Glutamatergic neuron (in vitro differentiated cells): ENCODE data around the gene PGLYRP3. TPM values are rescaled to one million over a fixed set of nuclear protein-coding genes. Genes with fewer than 3 reads are reported as not detected.

Experiments used
- DNase-seq: peaks from one replicate; pipeline ENCODE4 v3.0.0; 2022
- H3K27ac Mint-ChIP-seq: one replicate; pipeline ENCODE4 v1.8.0; 2020; ENCODE audit warnings: mild to moderate bottlenecking, mixed read lengths, inconsistent platforms; ENCODE audit not compliant: unreplicated experiment
- H3K27me3 Mint-ChIP-seq: one replicate; pipeline ENCODE4 v1.8.0; 2020; ENCODE audit warnings: mild to moderate bottlenecking, moderate library complexity, mixed read lengths, inconsistent platforms; ENCODE audit not compliant: unreplicated experiment
- H3K36me3 Mint-ChIP-seq: one replicate; pipeline ENCODE4 v1.8.0; 2020; ENCODE audit warnings: mild to moderate bottlenecking, mixed read lengths, inconsistent platforms; ENCODE audit not compliant: unreplicated experiment
- H3K4me1 Mint-ChIP-seq: one replicate; pipeline ENCODE4 v1.8.0; 2020; ENCODE audit warnings: mild to moderate bottlenecking, low read depth, mixed read lengths, inconsistent platforms; ENCODE audit not compliant: unreplicated experiment
- H3K4me3 Mint-ChIP-seq: one replicate; pipeline ENCODE4 v1.8.0; 2020; ENCODE audit warnings: mild to moderate bottlenecking, mixed read lengths, inconsistent platforms; ENCODE audit not compliant: unreplicated experiment
- H3K9me3 Mint-ChIP-seq: one replicate; pipeline ENCODE4 v1.8.0; 2020; ENCODE audit warnings: mild to moderate bottlenecking, moderate library complexity, mixed read lengths, inconsistent platforms; ENCODE audit not compliant: unreplicated experiment
- total RNA-seq: library from RNA; stranded (reverse); fragmentation: NEBNext Ultra II Directional; extraction: Animal tissue kit (Norgen Biotek cat#: 25700); gene quantifications from one replicate; pipeline ENCODE4 v1.2.1, GENCODE V29; 2021; ENCODE audit not compliant: unreplicated experiment
- TF ChIP-seq, protein P1 (sequence below): fragments of 200-600 bp; sonication (generic); IDR thresholded peaks from one replicate; pipeline ENCODE4 v1.5.0; 2021; ENCODE audit not compliant: partially characterized antibody, unreplicated experiment

PGLYRP3 gene
- total RNA-seq, 1 donor from 2014 or later = not detected

DNA sequence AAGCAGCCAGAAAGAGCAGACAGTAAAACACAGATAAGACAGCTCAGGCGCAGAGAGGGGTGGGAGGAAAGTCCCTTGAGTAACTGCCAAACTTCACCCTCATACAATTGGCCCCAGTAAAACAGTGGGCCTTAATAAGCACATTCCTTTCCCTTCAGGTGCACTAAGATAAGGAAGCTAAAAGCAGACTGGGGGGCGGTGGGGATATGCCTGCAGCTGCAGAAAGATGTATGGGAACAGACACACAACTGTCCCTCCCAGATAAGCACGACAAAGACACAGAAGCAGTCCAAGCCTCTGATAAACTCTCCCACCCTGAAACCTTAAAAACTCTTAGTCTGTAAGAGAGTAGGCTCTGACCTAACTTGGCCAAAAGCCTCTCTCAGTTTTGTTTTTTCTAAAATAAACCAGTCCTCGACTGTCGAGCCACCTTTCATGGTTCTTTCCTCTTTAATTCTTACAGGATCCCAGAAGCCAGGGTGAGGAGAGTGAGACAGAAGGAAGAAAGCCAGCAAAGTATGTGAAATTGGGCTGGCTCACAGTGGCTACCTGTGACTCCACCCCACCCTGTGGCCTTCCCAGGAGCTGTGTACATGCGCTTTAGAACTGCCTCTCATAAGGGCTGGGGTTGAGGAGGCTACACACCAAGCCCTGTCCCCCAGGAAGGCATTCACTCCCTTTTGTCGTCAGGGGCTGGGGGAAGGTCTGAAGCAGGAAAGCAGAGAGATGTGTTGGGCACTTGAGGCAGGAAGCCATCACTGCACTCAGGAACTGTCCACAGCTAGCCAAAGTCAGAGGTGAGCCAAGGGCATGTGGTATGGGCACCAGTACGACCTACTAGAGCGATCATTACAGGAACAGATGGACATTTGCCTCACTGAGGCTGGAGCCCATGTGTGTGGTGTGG lies 31.3 kb upstream of the PGLYRP3 start:
- Mint-ChIP-seq H3K27ac (no peak overlapping the region), H3K9me3 (no peaks in the 10 kb centered on the region), H3K4me3 (no peak overlapping the region), H3K27me3 (peaks cover 12% of the 10 kb centered on the region), H3K36me3 (peaks cover 7% of the 10 kb centered on the region), H3K4me1 (no peaks in the 10 kb centered on the region)
- TF ChIP-seq, protein P1, sequence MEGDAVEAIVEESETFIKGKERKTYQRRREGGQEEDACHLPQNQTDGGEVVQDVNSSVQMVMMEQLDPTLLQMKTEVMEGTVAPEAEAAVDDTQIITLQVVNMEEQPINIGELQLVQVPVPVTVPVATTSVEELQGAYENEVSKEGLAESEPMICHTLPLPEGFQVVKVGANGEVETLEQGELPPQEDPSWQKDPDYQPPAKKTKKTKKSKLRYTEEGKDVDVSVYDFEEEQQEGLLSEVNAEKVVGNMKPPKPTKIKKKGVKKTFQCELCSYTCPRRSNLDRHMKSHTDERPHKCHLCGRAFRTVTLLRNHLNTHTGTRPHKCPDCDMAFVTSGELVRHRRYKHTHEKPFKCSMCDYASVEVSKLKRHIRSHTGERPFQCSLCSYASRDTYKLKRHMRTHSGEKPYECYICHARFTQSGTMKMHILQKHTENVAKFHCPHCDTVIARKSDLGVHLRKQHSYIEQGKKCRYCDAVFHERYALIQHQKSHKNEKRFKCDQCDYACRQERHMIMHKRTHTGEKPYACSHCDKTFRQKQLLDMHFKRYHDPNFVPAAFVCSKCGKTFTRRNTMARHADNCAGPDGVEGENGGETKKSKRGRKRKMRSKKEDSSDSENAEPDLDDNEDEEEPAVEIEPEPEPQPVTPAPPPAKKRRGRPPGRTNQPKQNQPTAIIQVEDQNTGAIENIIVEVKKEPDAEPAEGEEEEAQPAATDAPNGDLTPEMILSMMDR = no peak
- DNase-seq = no peak

DNA sequence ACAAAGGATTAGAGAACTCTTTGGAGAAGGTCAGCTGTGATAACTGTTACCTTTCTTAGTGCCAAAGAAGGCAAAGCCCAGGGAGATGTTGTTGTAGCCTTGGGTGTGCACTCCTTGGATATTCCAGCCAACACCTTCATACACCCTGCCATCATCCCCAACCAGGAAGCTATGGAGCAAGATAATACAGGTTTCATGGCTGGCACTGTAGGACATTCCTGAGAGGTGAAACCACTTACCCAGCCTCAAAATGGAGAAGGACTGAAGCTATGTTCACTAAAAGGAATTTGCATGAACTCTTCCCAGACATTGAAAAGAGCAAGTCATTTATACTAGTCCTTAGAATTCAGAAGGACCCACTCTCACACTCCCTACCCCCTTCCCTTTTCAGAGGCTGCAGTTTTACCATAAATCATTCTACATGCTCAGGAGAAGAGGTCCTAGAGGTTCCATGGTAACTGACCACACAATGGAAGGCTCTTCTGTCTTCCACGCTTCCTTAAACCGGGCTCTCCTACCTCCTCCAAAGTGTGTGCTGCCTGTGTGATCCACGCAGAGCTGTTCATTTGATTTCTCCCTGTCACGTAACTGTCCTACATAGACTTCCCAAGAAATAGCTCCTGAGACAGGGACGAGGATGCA lies 30.4 kb upstream of the PGLYRP3 start:
- Mint-ChIP-seq H3K4me3 (no peak overlapping the region), H3K27me3 (peaks cover 11% of the 10 kb centered on the region), H3K27ac (no peak overlapping the region), H3K4me1 (no peaks in the 10 kb centered on the region), H3K9me3 (no peaks in the 10 kb centered on the region), H3K36me3 (peaks cover 7% of the 10 kb centered on the region)
- TF ChIP-seq, protein P1 = no peak
- DNase-seq = no peak

DNA sequence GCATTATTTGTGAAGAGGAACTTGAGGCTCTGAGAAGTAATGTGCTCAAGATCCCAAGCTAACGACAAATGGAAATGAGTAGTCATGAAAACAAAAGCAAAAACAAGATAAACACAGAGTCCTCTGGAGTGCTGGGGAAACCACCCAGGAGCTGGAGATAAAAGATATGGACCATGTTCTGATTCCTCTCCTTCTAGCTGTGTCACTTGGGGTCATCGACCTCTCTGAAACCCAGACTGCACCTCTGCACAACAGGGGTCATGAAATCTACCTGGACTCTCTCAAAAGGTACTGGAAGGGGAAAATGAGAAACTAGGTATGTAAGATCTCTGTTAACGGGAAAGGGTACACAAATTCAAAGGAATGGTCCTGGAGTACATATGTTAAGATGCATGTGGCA lies 29.4 kb upstream of the PGLYRP3 start:
- no peak for DNase-seq
- H3K36me3 Mint-ChIP-seq = peaks cover 7% of the 10 kb centered on the region
- H3K27me3 Mint-ChIP-seq = peaks cover 7% of the 10 kb centered on the region
- no peaks in the 10 kb centered on the region for H3K4me1 Mint-ChIP-seq
- TF ChIP-seq, protein P1 = no peak
- H3K4me3 Mint-ChIP-seq = no peak overlapping the region
- no peak overlapping the region for H3K27ac Mint-ChIP-seq
- no peaks in the 10 kb centered on the region for H3K9me3 Mint-ChIP-seq

DNA sequence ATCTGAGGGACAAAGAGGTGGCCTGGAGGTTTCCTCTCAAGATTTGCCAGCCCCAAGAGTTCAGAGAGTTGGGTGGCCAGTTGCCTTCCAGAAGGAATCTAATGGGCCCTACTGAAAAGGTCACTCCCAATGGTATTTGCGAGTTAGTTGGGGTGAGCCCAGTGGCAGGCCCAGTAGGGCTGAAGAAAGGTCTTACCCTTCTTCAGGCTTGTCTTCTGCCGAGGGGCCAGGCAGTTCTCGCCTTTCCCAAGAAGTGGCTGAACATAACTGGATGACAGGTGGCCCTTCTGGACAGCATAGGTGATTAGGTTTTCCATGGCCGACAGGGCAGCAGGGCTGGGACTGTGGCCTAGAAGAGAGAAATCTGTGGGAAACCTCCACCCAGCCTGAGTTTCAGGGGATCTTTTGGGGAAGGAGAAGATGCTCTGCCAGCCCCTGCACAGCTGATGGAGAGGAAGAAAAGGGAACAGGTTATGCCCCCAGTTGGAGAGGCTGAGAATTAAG lies 28.7 kb upstream of the PGLYRP3 start:
- Mint-ChIP-seq H3K27ac (no peak overlapping the region), H3K27me3 (peaks cover 7% of the 10 kb centered on the region), H3K9me3 (no peaks in the 10 kb centered on the region), H3K4me3 (no peak overlapping the region), H3K36me3 (peaks cover 7% of the 10 kb centered on the region), H3K4me1 (no peaks in the 10 kb centered on the region)
- DNase-seq = no peak
- TF ChIP-seq, protein P1 = no peak
